OCI-LY7 (cell line): ENCODE measurements around the gene ELOVL5.

Experiments used
- CTCF ChIP-seq: fragments of 200-600 bp; sonication (generic); conservative IDR thresholded peaks from 2 replicates; pipeline ENCODE4 v1.5.1; 2014; ENCODE audit warnings: mild to moderate bottlenecking, antibody characterized with exemption, low read length, moderate library complexity, mixed read lengths
- EZH2phosphoT487 ChIP-seq: fragments of 200-600 bp; sonication (generic); IDR thresholded peaks from 2 replicates; pipeline ENCODE4 v1.6.1; 2018; ENCODE audit warnings: low read depth, borderline replicate concordance, mild to moderate bottlenecking, mixed run types, antibody characterized with exemption, low read length, moderate library complexity, mixed read lengths

DNA sequence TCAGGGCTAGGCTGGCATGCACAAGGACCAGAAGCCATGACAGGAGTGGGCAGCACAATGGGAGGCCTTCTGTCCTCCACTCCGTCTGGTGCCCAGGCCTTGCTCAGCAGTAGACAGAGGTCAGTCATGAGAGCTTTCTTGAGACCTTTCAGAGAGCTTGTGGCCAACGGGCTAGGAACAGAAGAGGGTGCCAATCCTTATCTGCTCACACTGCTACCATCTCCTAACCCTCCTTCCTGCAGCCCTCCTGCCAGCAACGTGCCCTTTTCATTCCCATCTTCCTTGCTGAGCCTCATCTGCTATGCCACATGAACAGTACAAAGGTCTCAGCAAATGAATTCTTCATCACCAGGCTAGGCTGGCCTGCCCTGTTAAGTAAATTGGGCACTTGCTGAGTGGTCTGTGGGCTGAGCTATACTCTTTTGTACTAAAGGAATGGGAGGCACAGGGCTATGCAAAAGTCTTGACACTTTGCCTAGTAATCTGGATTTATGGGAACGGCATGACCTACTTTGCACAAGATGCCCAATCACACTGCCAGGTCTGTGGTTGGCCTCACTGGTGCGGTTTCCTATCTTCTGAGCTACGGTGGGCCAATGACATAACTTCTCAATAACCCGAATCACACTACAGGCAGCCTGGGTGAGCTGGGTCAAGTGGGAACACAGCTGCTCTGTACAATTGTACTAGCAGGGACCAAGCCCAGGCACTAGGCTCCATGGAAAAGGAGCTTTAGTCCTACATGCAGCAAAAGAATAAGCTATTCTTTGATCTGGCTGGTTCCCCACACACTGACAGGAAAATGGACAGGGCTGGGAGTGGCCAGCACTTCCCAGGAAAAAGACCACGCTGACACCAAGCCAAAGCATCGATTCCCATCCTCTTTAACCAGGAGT, 47.8 kb downstream of the ELOVL5 start:
- TF ChIP-seq EZH2phosphoT487 = no peak
- TF ChIP-seq CTCF = no peak
